GM12878 (cell line): Measurements from ENCODE around the gene NUDT14. TPM values are rescaled to one million over a fixed set of nuclear protein-coding genes. Genes with fewer than 3 reads are reported as not detected.

Source experiments
- ATAC-seq: fragments of 200-7000 bp; cut with Tn5 transposase; 3 replicates; pipeline ENCODE4 v1.9.1; 2020; ENCODE audit warnings: mild to moderate bottlenecking, moderate library complexity
- BruUV-seq: library from RNA; stranded (reverse); fragments of 400-500 nt; replicated peaks from 2 replicates; lab custom pipeline; 2021; lab: Mats Ljungman, UMichigan
- CTCF ChIA-PET: fragments of 300-600 bp; sonication (Branson Sonifier 250); formaldehyde crosslinking; extraction: SDS; loops from one replicate; lab custom pipeline; 2021; ENCODE audit warnings: inconsistent platforms; lab: Yijun Ruan, JAX
- POLR2A ChIA-PET: fragments of 350-600 bp; formaldehyde crosslinking; extraction: SDS; loops from one replicate; lab custom pipeline; 2021; ENCODE audit warnings: inconsistent platforms; lab: Charles Lee
- RAD21 ChIA-PET: fragments of 300-600 bp; sonication (Branson Sonifier 250); formaldehyde crosslinking; loops from one replicate; lab custom pipeline; 2023; ENCODE audit warnings: antibody characterized with exemption; ENCODE audit not compliant: unreplicated experiment; lab: Charles Lee
- SMC1A ChIA-PET: fragments of 300-600 bp; sonication (Branson Sonifier 250); formaldehyde crosslinking; loops from one replicate; lab custom pipeline; 2023; ENCODE audit not compliant: unreplicated experiment, uncharacterized antibody; lab: Charles Lee
- DNase-seq: peaks from one replicate; pipeline ENCODE4 v3.0.0-alpha.2; 2011; ENCODE audit warnings: low read depth, low spot score
- FAIRE-seq: peaks from 3 replicates; lab custom pipeline; 2011; peaks lifted over from hg19 to GRCh38; lab: Jason Lieb, UNC
- H2AFZ ChIP-seq: 2 replicates; pipeline ENCODE4 v1.6.0; 2011; ENCODE audit warnings: low read depth, low read length, control low read depth; ENCODE audit not compliant: control insufficient read depth
- H3K27ac ChIP-seq: 2 replicates; pipeline ENCODE4 v1.5.1; 2011; ENCODE audit warnings: control low read depth; ENCODE audit not compliant: control insufficient read depth, insufficient read depth
- H3K27me3 ChIP-seq, 2 experiments: replicated peaks in 1 of 2; 2 replicates each; pipeline versions ENCODE4 v1.6.0 to v1.6.1; 2011; ENCODE audit warnings: low read length in 1 of 2; ENCODE audit not compliant: control insufficient read depth in 2 of 2, insufficient read depth in 2 of 2
- H3K36me3 ChIP-seq, 2 experiments: 2 replicates each; pipeline ENCODE4 v1.5.1; 2011; ENCODE audit warnings: low read length in 1 of 2; ENCODE audit not compliant: control insufficient read depth in 2 of 2, insufficient read depth in 2 of 2
- H3K4me1 ChIP-seq: 2 replicates; pipeline ENCODE4 v1.6.1; 2011; ENCODE audit warnings: mild to moderate bottlenecking, low read length, moderate library complexity, mixed read lengths; ENCODE audit not compliant: control insufficient read depth, insufficient read depth
- H3K4me2 ChIP-seq: 2 replicates; pipeline ENCODE4 v1.6.0; 2011; ENCODE audit warnings: control low read depth; ENCODE audit not compliant: control insufficient read depth, insufficient read depth
- H3K4me3 ChIP-seq: fragments of 200-600 bp; sonication (generic); 2 replicates; pipeline ENCODE4 v1.5.1; 2016
- H3K79me2 ChIP-seq: 2 replicates; pipeline ENCODE4 v1.6.0; 2011; ENCODE audit warnings: low read length; ENCODE audit not compliant: control insufficient read depth, insufficient read depth
- H3K9ac ChIP-seq: 2 replicates; pipeline ENCODE4 v1.8.0; 2011; ENCODE audit warnings: low read length, control low read depth, mixed read lengths; ENCODE audit not compliant: control insufficient read depth, insufficient read depth
- H3K9me3 ChIP-seq: replicated peaks from 3 replicates; pipeline ENCODE4 v1.5.1; 2011; ENCODE audit warnings: mild to moderate bottlenecking, low read length; ENCODE audit not compliant: control insufficient read depth, insufficient read depth
- H4K20me1 ChIP-seq: 2 replicates; pipeline ENCODE4 v1.6.0; 2011; ENCODE audit not compliant: control insufficient read depth, insufficient read depth
- ATF7 ChIP-seq: fragments of 450-650 bp; IDR thresholded peaks from 2 replicates; pipeline ENCODE4 v1.6.1; 2016; ENCODE audit warnings: low read depth, mild to moderate bottlenecking
- BMI1 ChIP-seq: fragments of 450-650 bp; IDR thresholded peaks from 2 replicates; pipeline ENCODE4 v1.6.1; 2016; ENCODE audit warnings: mild to moderate bottlenecking, moderate library complexity, borderline replicate concordance
- CBFB ChIP-seq: IDR thresholded peaks from 2 replicates; pipeline ENCODE4 v1.6.1; 2016; ENCODE audit warnings: antibody characterized with exemption, low read depth
- CBX3 ChIP-seq: fragments of 200-600 bp; sonication (generic); IDR thresholded peaks from 2 replicates; pipeline ENCODE4 v1.6.1; 2016; ENCODE audit warnings: low read depth, borderline replicate concordance
- CEBPB ChIP-seq, 2 experiments: fragments of 150-350 bp in 1 of 2; IDR thresholded peaks; 2 replicates each; pipeline ENCODE4 v1.6.1; 2012 to 2014; ENCODE audit warnings: low read depth in 2 of 2, low read length in 2 of 2, borderline replicate concordance in 1 of 2, inconsistent platforms in 1 of 2
- EP300 ChIP-seq, 2 experiments: fragments of 150-350 bp in 1 of 2; IDR thresholded peaks; 2 replicates each; pipeline ENCODE4 v1.6.1; 2011 to 2012; ENCODE audit warnings: low read depth in 2 of 2, low read length in 2 of 2, borderline replicate concordance in 1 of 2, improper control_type of control experiment in 1 of 2, inconsistent platforms in 1 of 2; ENCODE audit not compliant: control insufficient read depth in 1 of 2
- FOXK2 ChIP-seq: fragments of 450-650 bp; IDR thresholded peaks from 2 replicates; pipeline ENCODE4 v1.6.1; 2017; ENCODE audit warnings: mild to moderate bottlenecking, moderate library complexity
- HCFC1 ChIP-seq: fragments of 150-350 bp; IDR thresholded peaks from 2 replicates; pipeline ENCODE4 v1.6.1; 2014; ENCODE audit warnings: low read length
- IRF4 ChIP-seq: IDR thresholded peaks from 2 replicates; pipeline ENCODE4 v1.6.1; 2011; ENCODE audit warnings: low read depth, low read length
- KDM1A ChIP-seq: fragments of 200-600 bp; sonication (generic); IDR thresholded peaks from 2 replicates; pipeline ENCODE4 v1.6.1; 2016; ENCODE audit warnings: borderline replicate concordance
- MEF2A ChIP-seq: IDR thresholded peaks from 2 replicates; pipeline ENCODE4 v1.6.1; 2011; ENCODE audit warnings: low read depth, mild to moderate bottlenecking, low read length, moderate library complexity; ENCODE audit not compliant: insufficient read depth
- MXI1 ChIP-seq: fragments of 150-350 bp; IDR thresholded peaks from 2 replicates; pipeline ENCODE4 v1.6.1; 2011; ENCODE audit warnings: low read depth, mild to moderate bottlenecking, inconsistent platforms, low read length, improper control_type of control experiment
- MYC ChIP-seq: IDR thresholded peaks from 2 replicates; pipeline ENCODE4 v1.6.1; 2011; ENCODE audit warnings: mild to moderate bottlenecking, low read length, moderate library complexity, inconsistent platforms; ENCODE audit not compliant: insufficient read depth, insufficient replicate concordance, insufficient read length, severe bottlenecking
- NR2C1 ChIP-seq: fragments of 450-650 bp; IDR thresholded peaks from 2 replicates; pipeline ENCODE4 v1.6.1; 2017; ENCODE audit warnings: antibody characterized with exemption, mild to moderate bottlenecking, moderate library complexity
- RCOR1 ChIP-seq: conservative IDR thresholded peaks from 2 replicates; pipeline ENCODE4 v1.6.1; 2012; ENCODE audit warnings: low read depth, low read length, improper control_type of control experiment
- REST ChIP-seq: IDR thresholded peaks from 2 replicates; pipeline ENCODE4 v1.6.1; 2012; ENCODE audit warnings: mild to moderate bottlenecking, low read depth, low read length
- TARDBP ChIP-seq: IDR thresholded peaks from 2 replicates; pipeline ENCODE4 v1.6.1; 2016; ENCODE audit warnings: borderline replicate concordance
- ZNF207 ChIP-seq: fragments of 450-650 bp; IDR thresholded peaks from 2 replicates; pipeline ENCODE4 v1.6.1; 2014; ENCODE audit warnings: antibody characterized with exemption, mild to moderate bottlenecking, borderline replicate concordance
- ZNF217 ChIP-seq: fragments of 450-650 bp; IDR thresholded peaks from 2 replicates; pipeline ENCODE4 v1.6.1; 2017; ENCODE audit warnings: antibody characterized with exemption, mild to moderate bottlenecking
- WGBS: methylation state at CpG from one replicate; pipeline ENCODE4 v1.1.6; 2016; ENCODE audit warnings: low lambda C conversion rate; ENCODE audit not compliant: insufficient replicate concordance, insufficient coverage; ENCODE audit errors: missing lambda C conversion rate; 5-methylcytosine and 5-hydroxymethylcytosine counted together
- in situ Hi-C: fragments of 300-500 bp; cut with MboI; formaldehyde crosslinking; loops from 9 replicates; pipeline ENCODE4 v1.14.3; 2018; ENCODE audit warnings: mixed read lengths
- intact Hi-C: fragments of 100-400 bp; cut with micrococcal nuclease; formaldehyde crosslinking; loops from one replicate; pipeline ENCODE4 v1.14.2; 2022; ENCODE audit not compliant: unreplicated experiment
- polyA plus RNA-seq, 11 experiments: library from polyadenylated mRNA; depleted of rRNA in 4 of 11; unstranded in 6 of 11; stranded (reverse) in 5 of 11; fragments of >200 nt; fragmentation: Nextera tagmentation in 4 of 11; fragmentation: Illumina TruSeq in 1 of 11; extraction: Ambion mirVana in 4 of 11; extraction: Trizol in 1 of 11; gene quantifications; 1 replicate in 1 of 11; 2 replicates in 10 of 11; pipeline versions ENCODE4 v1.2.1 to v1.2.3, GENCODE V29; 2011 to 2016; ENCODE audit warnings: inconsistent platforms in 2 of 11, missing spikeins in 2 of 11, low read depth in 1 of 11
- total RNA-seq, 4 experiments: library from RNA; depleted of rRNA in 3 of 4; stranded (reverse); fragments of >200 nt in 3 of 4; fragmentation: Illumina TruSeq in 1 of 4; extraction: Trizol in 1 of 4; gene quantifications; 2 replicates each; pipeline versions ENCODE4 v1.2.1 to v1.2.3, GENCODE V29; 2013 to 2021

The NUDT14 gene
- total and polyA plus RNA-seq, 10 of the 15 experiments (the other 5 are each of a cell fraction or from before 2014, with no cell fraction given) = 0.62 to 6.8 (median 4.3) TPM; not detected in 1

- TF ChIP-seq CBX3 (no peak), NR2C1 (no peak), CBFB (no peak), KDM1A (no peak), TARDBP (no peak), REST (no peak), RCOR1 (no peak), ZNF217 (no peak), BMI1 (no peak), MXI1 (no peak), ATF7 (no peak)
These were observed 48.1 kb upstream of the NUDT14 start (continued) for GRCh38 chr14:105229099-105229655.

- SMC1A ChIA-PET = no interaction called here
- no peak for ATAC-seq
- FAIRE-seq = no peak
- CTCF ChIA-PET = no interaction called here
- no peak overlapping the region for H3K4me2 ChIP-seq
- in situ Hi-C loops (no loop called here), intact Hi-C loops (no loop called here)
- H3K9ac ChIP-seq = no peak overlapping the region
- POLR2A ChIA-PET = no interaction called here
- 95% methylated on average over 17 of the region's 17 CpGs for WGBS
- H3K9me3 ChIP-seq = no peaks in the 10 kb centered on the region
- no peak overlapping the region for H3K27ac ChIP-seq
- H3K4me1 ChIP-seq = no peaks in the 10 kb centered on the region
- H3K36me3 ChIP-seq = peaks cover 3 to 9% of the 10 kb centered on the region in 2 experiments; a peak in 3 of 4 replicates
- no peaks in the 10 kb centered on the region for H3K27me3 ChIP-seq
- no TSS peak for BruUV-seq
- no peaks in the 10 kb centered on the region for H4K20me1 ChIP-seq
- RAD21 ChIA-PET = no interaction called here
- no peaks in the 10 kb centered on the region for H3K79me2 ChIP-seq
- no peak for DNase-seq
- H2AFZ ChIP-seq = no peak overlapping the region
- H3K4me3 ChIP-seq = no peak overlapping the region
- no peak for TF ChIP-seq MYC
- TF ChIP-seq TARDBP = no peak
- TF ChIP-seq IRF4 = no peak
- no peak for TF ChIP-seq MEF2A
- no peak for TF ChIP-seq FOXK2
- TF ChIP-seq ZNF207 = no peak
- TF ChIP-seq CEBPB (IDR thresholded peaks at IDR 0.05; ENCODE audit: borderline replicate concordance in 1 of 2, low read depth in 2 of 2, low read length in 2 of 2) = no peak
- no peak for TF ChIP-seq HCFC1
- TF ChIP-seq EP300 (IDR thresholded peaks at IDR 0.05; ENCODE audit: borderline replicate concordance in 1 of 2, control insufficient read depth in 1 of 2, low read depth in 2 of 2, low read length in 2 of 2) = no peak
These were observed 47.5 kb upstream of the NUDT14 start for GRCh38 chr14:105228562-105228961.
